GM19240 (cell line): ENCODE data around the gene GTPBP6.
"Not testable (repeated sequence)": the region's sequence is repeated elsewhere in the genome, so short reads cannot be mapped to it uniquely, and the experiment has no call there.

Source experiments
- DNase-seq: peaks from one replicate; pipeline ENCODE4 v3.0.0; 2011; ENCODE audit warnings: low spot score; ENCODE audit not compliant: insufficient read length

Gene GTPBP6

GRCh38 chrX:265502-265901, 53.1 kb downstream of the GTPBP6 start:
- DNase-seq: no peak

- no peak for DNase-seq
Measured at GRCh38 chrX:264634-265455, 53.8 kb downstream of the GTPBP6 start.

GRCh38 chrX:264006-264405, 54.6 kb downstream of the GTPBP6 start:
- not testable (repeated sequence) for DNase-seq

- DNase-seq: no peak
Measured at GRCh38 chrX:262381-262909, 56.2 kb downstream of the GTPBP6 start.

GRCh38 chrX:261919-262352, 56.7 kb downstream of the GTPBP6 start:
- DNase-seq: no peak

GRCh38 chrX:261167-261918, 57.3 kb downstream of the GTPBP6 start:
- DNase-seq: no peak

- no peak for DNase-seq
Measured at GRCh38 chrX:259692-260355, 58.8 kb downstream of the GTPBP6 start.

- no peak for DNase-seq
Measured at GRCh38 chrX:258291-259040, 60.1 kb downstream of the GTPBP6 start.

- no peak for DNase-seq
Measured at GRCh38 chrX:257681-258289, 60.8 kb downstream of the GTPBP6 start.

GRCh38 chrX:257054-257453, 61.5 kb downstream of the GTPBP6 start:
- not testable (repeated sequence) for DNase-seq

- DNase-seq: no peak
Measured at GRCh38 chrX:255923-256331, 62.7 kb downstream of the GTPBP6 start.
